Right lobe of liver (tissue), 6 donors: ENCODE measurements around the gene PLXNB3. TPM values are rescaled to one million over a fixed set of nuclear protein-coding genes. Genes with fewer than 3 reads are reported as not detected.
"Not testable (repeated sequence)": the region's sequence is repeated elsewhere in the genome, so short reads cannot be mapped to it uniquely, and the experiment has no call there.

Experiments used
- ATAC-seq, 4 donors: fragments of 200-7000 bp; cut with Tn5 transposase; one replicate each; pipeline ENCODE4 v1.9.1; 2020; ENCODE audit warnings: mild to moderate bottlenecking in 4 of 4, moderate library complexity in 4 of 4
- DNase-seq, 3 donors: peaks; one replicate each; pipeline ENCODE4 v3.0.0-alpha.2; 2020
- H3K27ac ChIP-seq, 3 donors: fragments of 200-600 bp; one replicate each; pipeline ENCODE4 v1.8.0; 2022
- H3K27me3 ChIP-seq, 2 donors: fragments of 200-600 bp; one replicate each; pipeline ENCODE4 v1.8.0; 2022
- H3K36me3 ChIP-seq, 4 donors: fragments of 200-600 bp; sonication (generic) in 1 of 4; one replicate each; pipeline versions ENCODE4 v1.5.1 to v1.8.0; 2017 to 2022; ENCODE audit warnings: control low read depth in 1 of 4
- H3K4me1 ChIP-seq, 4 donors: fragments of 200-600 bp; sonication (generic) in 1 of 4; one replicate each; pipeline versions ENCODE4 v1.5.1 to v1.8.0; 2017 to 2022; ENCODE audit warnings: control low read depth in 1 of 4
- H3K4me3 ChIP-seq, 3 donors: fragments of 200-600 bp; one replicate each; pipeline ENCODE4 v1.8.0; 2022
- H3K9me3 ChIP-seq, 4 donors: fragments of 200-600 bp; sonication (generic) in 1 of 4; one replicate each; pipeline versions ENCODE4 v1.5.1 to v1.8.0; 2017 to 2022; ENCODE audit warnings: control low read depth in 1 of 4
- POLR2A ChIP-seq: fragments of 450-650 bp; IDR thresholded peaks from one replicate; pipeline ENCODE4 v1.6.1; 2017; ENCODE audit warnings: antibody characterized with exemption, mild to moderate bottlenecking
- WGBS: methylation state at CpG from one replicate; pipeline ENCODE4 v1.1.6; 2018; ENCODE audit warnings: low coverage, low lambda C conversion rate; ENCODE audit not compliant: insufficient coverage; ENCODE audit errors: missing lambda C conversion rate; 5-methylcytosine and 5-hydroxymethylcytosine counted together
- intact Hi-C, 2 donors: fragments of 100-400 bp; cut with DNase I; formaldehyde crosslinking; loops; one replicate each; pipeline versions ENCODE4 v1.11.2 to v1.14.1; 2022
- total RNA-seq, 6 experiments: library from RNA; depleted of rRNA in 2 of 6; stranded (reverse); fragments of >200 nt in 2 of 6; fragmentation: NEBNext Ultra II Directional in 3 of 6; extraction: Animal tissue kit (Norgen Biotek cat#: 25700) in 3 of 6; gene quantifications; one replicate each; pipeline versions ENCODE4 v1.1.0 to v1.2.4, GENCODE V29; 2016 to 2023
- TF ChIP-seq, protein P1 (sequence below), 4 donors: fragments of 200-600 bp in 3 of 4; fragments of 450-650 bp in 1 of 4; IDR thresholded peaks; one replicate each; pipeline versions ENCODE4 v1.5.1 to v1.8.0; 2016 to 2022; ENCODE audit warnings: antibody characterized with exemption in 4 of 4, mild to moderate bottlenecking in 2 of 4
- donor health status: DM: no; HTN: yes; CAD: no.
- donor health status: DM: no; HTN: no; CAD: no.
- donor health status: DM: no; HTN: no; CAD: no.
- donor health status: DM: no; HTN: yes; CAD: no.
- donor health status: DM: no; HTN: yes; CAD: no.

Gene PLXNB3
- total RNA-seq, 6 experiments from 2014 or later, result 0.55 to 1.7 (median 0.94) TPM

DNA sequence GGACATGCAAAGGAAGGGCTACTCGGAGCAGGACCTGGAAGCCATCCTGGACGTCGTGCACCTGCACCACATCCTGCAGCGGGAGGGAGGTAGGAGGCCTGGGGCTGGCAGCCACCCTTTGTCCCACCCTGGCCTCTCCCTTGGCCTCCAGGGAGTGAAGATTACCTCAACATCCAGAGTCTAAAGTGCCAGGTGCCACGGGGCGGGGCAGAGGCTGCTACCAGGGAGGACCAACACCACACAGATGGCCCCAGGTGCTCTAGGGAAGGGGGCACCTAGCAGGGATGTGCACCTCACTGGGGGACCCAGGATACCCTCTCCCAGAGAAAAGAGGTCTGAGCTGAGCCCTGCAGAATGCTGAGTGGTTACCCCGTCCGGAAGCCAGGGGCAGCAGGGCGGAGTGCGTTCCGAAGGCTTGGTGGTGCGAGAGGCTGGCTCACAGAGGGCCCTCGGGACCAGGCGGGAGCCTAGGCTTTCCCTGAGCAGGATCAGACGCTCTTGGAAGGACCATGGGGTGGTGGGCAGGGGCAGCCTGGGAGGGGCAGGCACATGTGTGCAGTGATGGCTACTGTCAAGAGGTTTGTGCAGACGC is 23.3 kb upstream of the PLXNB3 start:
- 83% methylated on average over 2 of the region's 16 CpGs for WGBS
- peaks cover 0 to 7% (median 0%) of the 10 kb centered on the region in 4 donors for H3K36me3 ChIP-seq
- ATAC-seq (no peak), DNase-seq (no peak)
- no peaks in the 10 kb centered on the region for H3K9me3 ChIP-seq
- H3K27me3 ChIP-seq, result no peaks in the 10 kb centered on the region
- no peak overlapping the region for H3K4me3 ChIP-seq
- H3K4me1 ChIP-seq, result no peaks in the 10 kb centered on the region
- TF ChIP-seq, protein P1, sequence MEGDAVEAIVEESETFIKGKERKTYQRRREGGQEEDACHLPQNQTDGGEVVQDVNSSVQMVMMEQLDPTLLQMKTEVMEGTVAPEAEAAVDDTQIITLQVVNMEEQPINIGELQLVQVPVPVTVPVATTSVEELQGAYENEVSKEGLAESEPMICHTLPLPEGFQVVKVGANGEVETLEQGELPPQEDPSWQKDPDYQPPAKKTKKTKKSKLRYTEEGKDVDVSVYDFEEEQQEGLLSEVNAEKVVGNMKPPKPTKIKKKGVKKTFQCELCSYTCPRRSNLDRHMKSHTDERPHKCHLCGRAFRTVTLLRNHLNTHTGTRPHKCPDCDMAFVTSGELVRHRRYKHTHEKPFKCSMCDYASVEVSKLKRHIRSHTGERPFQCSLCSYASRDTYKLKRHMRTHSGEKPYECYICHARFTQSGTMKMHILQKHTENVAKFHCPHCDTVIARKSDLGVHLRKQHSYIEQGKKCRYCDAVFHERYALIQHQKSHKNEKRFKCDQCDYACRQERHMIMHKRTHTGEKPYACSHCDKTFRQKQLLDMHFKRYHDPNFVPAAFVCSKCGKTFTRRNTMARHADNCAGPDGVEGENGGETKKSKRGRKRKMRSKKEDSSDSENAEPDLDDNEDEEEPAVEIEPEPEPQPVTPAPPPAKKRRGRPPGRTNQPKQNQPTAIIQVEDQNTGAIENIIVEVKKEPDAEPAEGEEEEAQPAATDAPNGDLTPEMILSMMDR (IDR thresholded peaks at IDR 0.05), result no peak
- no peak for TF ChIP-seq POLR2A
- intact Hi-C loops, result no loop called here
- no peak overlapping the region for H3K27ac ChIP-seq

DNA sequence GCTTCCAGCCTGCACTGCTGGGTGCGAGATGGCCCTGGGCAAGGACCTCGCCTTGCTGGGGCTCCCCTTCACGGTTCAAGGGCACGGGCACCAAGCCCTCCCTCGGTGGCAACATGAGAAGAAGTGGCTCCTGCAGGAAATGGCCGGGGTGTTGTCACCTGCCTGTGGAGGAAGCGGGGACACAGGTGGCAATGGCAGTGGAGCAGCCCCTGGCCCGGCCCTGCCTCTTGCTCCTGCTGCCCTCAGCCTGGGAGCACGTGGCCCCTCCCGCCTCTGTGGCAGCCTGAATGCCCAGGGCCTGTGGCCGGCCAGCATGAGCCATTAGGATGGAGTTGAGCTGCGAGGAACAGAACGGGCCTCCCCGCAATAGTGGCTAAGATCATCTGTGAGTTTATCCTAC is 22.6 kb upstream of the PLXNB3 start:
- intact Hi-C loops, result no loop called here
- peaks cover 0 to 7% (median 0%) of the 10 kb centered on the region in 4 donors for H3K36me3 ChIP-seq
- no peak overlapping the region for H3K4me3 ChIP-seq
- no peaks in the 10 kb centered on the region for H3K4me1 ChIP-seq
- H3K27me3 ChIP-seq, result no peaks in the 10 kb centered on the region
- no peaks in the 10 kb centered on the region for H3K9me3 ChIP-seq
- WGBS, result no CpG with 5 or more reads among the region's 14 CpGs
- ATAC-seq (no peak), DNase-seq (no peak)
- TF ChIP-seq POLR2A, result no peak
- TF ChIP-seq, protein P1 (IDR thresholded peaks at IDR 0.05), result no peak
- H3K27ac ChIP-seq, result no peak overlapping the region

DNA sequence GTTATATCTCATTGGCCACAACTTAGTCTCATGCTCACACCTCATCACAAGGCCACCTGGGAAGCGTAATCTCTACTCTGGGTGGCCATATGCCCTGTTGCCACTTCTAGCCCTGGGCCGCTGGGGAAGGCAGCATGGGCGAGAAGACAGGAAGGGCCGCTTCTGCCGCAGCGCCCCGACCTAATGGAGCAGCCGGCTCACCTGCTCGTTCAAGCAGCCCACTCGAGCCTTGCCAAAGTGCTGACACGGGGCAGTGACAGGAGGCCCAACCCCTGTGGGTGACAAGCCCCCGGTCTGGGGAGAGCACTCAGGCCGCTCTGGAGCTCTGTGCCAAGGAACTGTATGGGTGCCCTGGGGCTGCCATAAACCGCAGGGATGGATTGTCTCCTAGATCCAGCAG is 21.9 kb upstream of the PLXNB3 start:
- H3K27me3 ChIP-seq, DNase-seq, intact Hi-C loops, H3K4me3 ChIP-seq, H3K9me3 ChIP-seq, H3K4me1 ChIP-seq, H3K36me3 ChIP-seq, ATAC-seq, H3K27ac ChIP-seq: not testable (repeated sequence)
- 80% methylated on average over 1 of the region's 14 CpGs for WGBS

DNA sequence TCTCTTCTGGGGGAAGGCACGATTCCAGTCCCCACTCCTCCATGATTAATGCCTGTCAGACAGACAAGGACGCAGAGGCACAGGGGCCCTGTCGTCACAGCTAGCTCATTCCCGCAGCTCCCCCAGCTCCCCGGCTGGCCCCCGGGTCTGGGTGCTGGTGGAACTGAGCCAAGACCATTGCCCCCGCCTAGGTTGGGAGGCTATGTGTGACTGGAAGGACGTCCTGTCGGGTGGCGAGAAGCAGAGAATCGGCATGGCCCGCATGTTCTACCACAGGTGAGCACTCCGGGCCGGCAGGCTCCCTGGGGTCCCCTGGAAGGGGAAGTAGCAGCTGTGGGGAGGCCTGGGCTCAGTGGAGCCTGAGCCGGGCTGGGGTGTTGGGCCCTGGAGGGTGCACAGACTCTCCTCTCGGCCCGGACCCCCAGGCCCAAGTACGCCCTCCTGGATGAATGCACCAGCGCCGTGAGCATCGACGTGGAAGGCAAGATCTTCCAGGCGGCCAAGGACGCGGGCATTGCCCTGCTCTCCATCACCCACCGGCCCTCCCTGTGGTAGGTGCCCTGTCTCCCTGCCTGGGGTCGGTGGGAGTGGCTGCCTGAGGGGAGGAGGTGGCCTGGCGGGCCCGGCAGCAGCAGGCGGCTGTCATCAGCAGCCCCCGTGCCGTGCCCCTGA is 21.1 kb upstream of the PLXNB3 start:
- H3K4me3 ChIP-seq, DNase-seq, H3K4me1 ChIP-seq, ATAC-seq, H3K36me3 ChIP-seq, intact Hi-C loops, H3K9me3 ChIP-seq, H3K27me3 ChIP-seq, H3K27ac ChIP-seq: not testable (repeated sequence)
- WGBS, result 74% methylated on average over 6 of the region's 32 CpGs

DNA sequence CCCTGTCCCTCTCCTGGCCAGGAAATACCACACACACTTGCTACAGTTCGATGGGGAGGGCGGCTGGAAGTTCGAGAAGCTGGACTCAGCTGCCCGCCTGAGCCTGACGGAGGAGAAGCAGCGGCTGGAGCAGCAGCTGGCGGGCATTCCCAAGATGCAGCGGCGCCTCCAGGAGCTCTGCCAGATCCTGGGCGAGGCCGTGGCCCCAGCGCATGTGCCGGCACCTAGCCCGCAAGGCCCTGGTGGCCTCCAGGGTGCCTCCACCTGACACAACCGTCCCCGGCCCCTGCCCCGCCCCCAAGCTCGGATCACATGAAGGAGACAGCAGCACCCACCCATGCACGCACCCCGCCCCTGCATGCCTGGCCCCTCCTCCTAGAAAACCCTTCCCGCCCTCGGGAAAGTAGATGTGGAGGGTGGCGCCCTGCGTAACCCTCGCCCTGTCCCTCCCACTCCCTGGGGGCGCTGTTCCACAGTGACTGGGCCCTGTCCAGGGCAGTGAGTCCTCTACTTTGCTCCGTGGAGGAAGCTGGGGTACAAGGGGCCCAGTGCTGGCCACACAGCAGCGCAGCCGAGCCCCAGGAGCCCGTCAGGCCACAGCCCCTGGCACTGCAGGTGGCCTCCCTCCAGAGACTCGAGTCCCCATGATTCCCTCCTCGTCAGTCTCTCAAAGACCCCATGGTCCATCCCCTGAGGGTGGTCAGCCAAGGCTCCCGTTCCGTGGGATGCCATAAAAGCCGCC is 20.4 kb upstream of the PLXNB3 start:
- peak in 1 of 3 donors; percentile 49 for DNase-seq
- H3K9me3 ChIP-seq, H3K4me1 ChIP-seq, H3K27ac ChIP-seq, H3K36me3 ChIP-seq, H3K4me3 ChIP-seq, ATAC-seq, intact Hi-C loops, H3K27me3 ChIP-seq: not testable (repeated sequence)
- WGBS, result 40% methylated on average over 2 of the region's 35 CpGs
